ENCODE results near the gene AMN.

Gene AMN

DNA sequence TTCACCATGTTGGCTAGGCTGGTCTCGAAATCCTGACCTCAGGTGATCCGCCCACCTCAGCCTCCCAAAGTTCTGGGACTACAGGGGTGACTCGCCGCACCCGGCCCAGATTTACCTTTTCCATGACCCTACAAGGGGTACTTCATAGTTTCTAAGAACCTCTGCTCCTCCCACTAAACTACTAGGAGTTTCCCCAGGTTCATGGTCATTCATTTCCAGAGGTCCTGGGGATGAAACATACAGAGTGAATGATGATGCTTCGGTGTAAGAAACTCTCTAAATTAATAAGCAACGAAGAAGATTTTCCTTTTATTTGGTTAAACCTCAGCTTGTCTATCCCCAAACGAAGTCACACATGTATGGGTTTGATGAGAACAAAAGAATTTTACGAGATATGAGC lies 56.9 kb downstream of the AMN start:
- no peak for TF ChIP-seq POLR2AphosphoS5 (IDR thresholded peaks at IDR 0.05; ENCODE audit: low read depth, low read length)
- no peak for TF ChIP-seq FOXP2 (optimal IDR thresholded peaks at IDR 0.05; ENCODE audit: borderline replicate concordance, extremely low read depth, extremely low read length, insufficient read depth)
- TF ChIP-seq TAF1 (IDR thresholded peaks at IDR 0.05; ENCODE audit: borderline replicate concordance, insufficient read depth, low read length): no peak
- TF ChIP-seq, protein P1, sequence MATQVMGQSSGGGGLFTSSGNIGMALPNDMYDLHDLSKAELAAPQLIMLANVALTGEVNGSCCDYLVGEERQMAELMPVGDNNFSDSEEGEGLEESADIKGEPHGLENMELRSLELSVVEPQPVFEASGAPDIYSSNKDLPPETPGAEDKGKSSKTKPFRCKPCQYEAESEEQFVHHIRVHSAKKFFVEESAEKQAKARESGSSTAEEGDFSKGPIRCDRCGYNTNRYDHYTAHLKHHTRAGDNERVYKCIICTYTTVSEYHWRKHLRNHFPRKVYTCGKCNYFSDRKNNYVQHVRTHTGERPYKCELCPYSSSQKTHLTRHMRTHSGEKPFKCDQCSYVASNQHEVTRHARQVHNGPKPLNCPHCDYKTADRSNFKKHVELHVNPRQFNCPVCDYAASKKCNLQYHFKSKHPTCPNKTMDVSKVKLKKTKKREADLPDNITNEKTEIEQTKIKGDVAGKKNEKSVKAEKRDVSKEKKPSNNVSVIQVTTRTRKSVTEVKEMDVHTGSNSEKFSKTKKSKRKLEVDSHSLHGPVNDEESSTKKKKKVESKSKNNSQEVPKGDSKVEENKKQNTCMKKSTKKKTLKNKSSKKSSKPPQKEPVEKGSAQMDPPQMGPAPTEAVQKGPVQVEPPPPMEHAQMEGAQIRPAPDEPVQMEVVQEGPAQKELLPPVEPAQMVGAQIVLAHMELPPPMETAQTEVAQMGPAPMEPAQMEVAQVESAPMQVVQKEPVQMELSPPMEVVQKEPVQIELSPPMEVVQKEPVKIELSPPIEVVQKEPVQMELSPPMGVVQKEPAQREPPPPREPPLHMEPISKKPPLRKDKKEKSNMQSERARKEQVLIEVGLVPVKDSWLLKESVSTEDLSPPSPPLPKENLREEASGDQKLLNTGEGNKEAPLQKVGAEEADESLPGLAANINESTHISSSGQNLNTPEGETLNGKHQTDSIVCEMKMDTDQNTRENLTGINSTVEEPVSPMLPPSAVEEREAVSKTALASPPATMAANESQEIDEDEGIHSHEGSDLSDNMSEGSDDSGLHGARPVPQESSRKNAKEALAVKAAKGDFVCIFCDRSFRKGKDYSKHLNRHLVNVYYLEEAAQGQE (IDR thresholded peaks at IDR 0.05; ENCODE audit: insufficient read depth in 1 of 2, low read depth in 2 of 2, low read length in 2 of 2): no peak
- no peak for TF ChIP-seq SIN3A (IDR thresholded peaks at IDR 0.05; ENCODE audit: borderline replicate concordance, insufficient read depth, low read length)

DNA sequence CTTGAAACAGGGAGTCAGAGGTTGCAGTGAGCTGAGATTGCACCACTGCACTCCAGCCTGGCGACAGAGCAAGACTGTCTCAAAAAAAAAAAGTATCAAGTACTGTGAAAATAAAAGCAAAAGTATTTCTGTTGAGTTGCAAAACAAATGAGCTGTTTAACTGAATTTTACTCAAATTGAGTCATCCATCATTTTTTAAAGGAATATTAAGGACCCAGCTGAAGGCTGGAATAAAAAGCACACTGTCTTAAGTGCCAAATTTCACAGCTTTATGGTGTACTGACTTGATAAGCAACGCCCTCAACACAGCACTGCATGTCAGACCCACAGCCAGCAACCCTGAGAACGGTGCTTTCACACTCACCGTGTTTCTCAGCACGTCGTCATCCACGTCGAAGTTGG lies 57.9 kb downstream of the AMN start:
- TF ChIP-seq POLR2AphosphoS5 (IDR thresholded peaks at IDR 0.05; ENCODE audit: low read depth, low read length) (no peak), SIN3A (IDR thresholded peaks at IDR 0.05; ENCODE audit: borderline replicate concordance, insufficient read depth, low read length) (no peak), FOXP2 (optimal IDR thresholded peaks at IDR 0.05; ENCODE audit: borderline replicate concordance, extremely low read depth, extremely low read length, insufficient read depth) (no peak), TAF1 (IDR thresholded peaks at IDR 0.05; ENCODE audit: borderline replicate concordance, insufficient read depth, low read length) (no peak)
- TF ChIP-seq, protein P1 (IDR thresholded peaks at IDR 0.05; ENCODE audit: insufficient read depth in 1 of 2, low read depth in 2 of 2, low read length in 2 of 2): no peak

Measured in PFSK-1 (cell line).